Measurements from ENCODE around the gene ARHGEF18. TPM values are rescaled to one million over a fixed set of nuclear protein-coding genes. Genes with fewer than 3 reads are reported as not detected.

Gene ARHGEF18
- total and polyA plus RNA-seq, 2 experiments from 2014 or later: 12.8 to 47.6 TPM

GRCh38 chr19:7373862-7374261 lies 25.1 kb downstream of the ARHGEF18 start:
- Histone ChIP-seq H3K36me3 (ENCODE audit: insufficient read depth) (no peaks in the 10 kb centered on the region), H3K27ac (ENCODE audit: low read depth) (no peak overlapping the region), H3K4me1 (ENCODE audit: insufficient read depth) (no peaks in the 10 kb centered on the region), H2AFZ (no peak overlapping the region), H3K4me3 (no peak overlapping the region), H3K27me3 (ENCODE audit: insufficient read depth) (no peaks in the 10 kb centered on the region), H3F3A (replicated peaks; ENCODE audit: low read depth) (no peaks in the 10 kb centered on the region), H3K9me2 (ENCODE audit: insufficient read depth) (no peaks in the 10 kb centered on the region), H4K20me1 (replicated peaks; ENCODE audit: insufficient read depth) (no peaks in the 10 kb centered on the region), H3K4me2 (no peak overlapping the region), H3K79me2 (replicated peaks; ENCODE audit: insufficient read depth) (no peaks in the 10 kb centered on the region)
- Mint-ChIP-seq H3K27me3 (ENCODE audit: insufficient read depth, low read depth, poor library complexity) (peaks cover 10% of the 10 kb centered on the region), H3K4me1 (peaks cover 8% of the 10 kb centered on the region; the same call in 2 of the 3 replicates), H3K9me3 (no peaks in the 10 kb centered on the region; the same call in 2 of the 3 replicates), H3K4me3 (no peak overlapping the region), H3K36me3 (ENCODE audit: low read depth) (no peaks in the 10 kb centered on the region; the same call in 2 of the 3 replicates), H3K27ac (no peak overlapping the region)
- ATAC-seq (no peak), DNase-seq (ENCODE audit: low spot score) (no peak)
- TF ChIP-seq ZNF331 (CRISPR knock-in tag; IDR thresholded peaks at IDR 0.05; ENCODE audit: low read depth) (no peak), CREB1 (CRISPR knock-in tag; IDR thresholded peaks at IDR 0.05; ENCODE audit: low read depth) (no peak), STAT1 (IDR thresholded peaks at IDR 0.05; ENCODE audit: unreplicated experiment) (no peak), ETS1 (IDR thresholded peaks at IDR 0.05) (no peak), EZH2phosphoT487 (IDR thresholded peaks at IDR 0.05; ENCODE audit: unreplicated experiment) (no peak), NANOG (IDR thresholded peaks at IDR 0.05; ENCODE audit: borderline replicate concordance) (no peak), JUNB (IDR thresholded peaks at IDR 0.05; ENCODE audit: unreplicated experiment) (no peak), ZNF114 (CRISPR knock-in tag; IDR thresholded peaks at IDR 0.05) (no peak), EZH2 (IDR thresholded peaks at IDR 0.05; ENCODE audit: low read depth, unreplicated experiment) (no peak), POLR2AphosphoS5 (IDR thresholded peaks at IDR 0.05; ENCODE audit: low read depth) (no peak)
- TF ChIP-seq, protein P1, sequence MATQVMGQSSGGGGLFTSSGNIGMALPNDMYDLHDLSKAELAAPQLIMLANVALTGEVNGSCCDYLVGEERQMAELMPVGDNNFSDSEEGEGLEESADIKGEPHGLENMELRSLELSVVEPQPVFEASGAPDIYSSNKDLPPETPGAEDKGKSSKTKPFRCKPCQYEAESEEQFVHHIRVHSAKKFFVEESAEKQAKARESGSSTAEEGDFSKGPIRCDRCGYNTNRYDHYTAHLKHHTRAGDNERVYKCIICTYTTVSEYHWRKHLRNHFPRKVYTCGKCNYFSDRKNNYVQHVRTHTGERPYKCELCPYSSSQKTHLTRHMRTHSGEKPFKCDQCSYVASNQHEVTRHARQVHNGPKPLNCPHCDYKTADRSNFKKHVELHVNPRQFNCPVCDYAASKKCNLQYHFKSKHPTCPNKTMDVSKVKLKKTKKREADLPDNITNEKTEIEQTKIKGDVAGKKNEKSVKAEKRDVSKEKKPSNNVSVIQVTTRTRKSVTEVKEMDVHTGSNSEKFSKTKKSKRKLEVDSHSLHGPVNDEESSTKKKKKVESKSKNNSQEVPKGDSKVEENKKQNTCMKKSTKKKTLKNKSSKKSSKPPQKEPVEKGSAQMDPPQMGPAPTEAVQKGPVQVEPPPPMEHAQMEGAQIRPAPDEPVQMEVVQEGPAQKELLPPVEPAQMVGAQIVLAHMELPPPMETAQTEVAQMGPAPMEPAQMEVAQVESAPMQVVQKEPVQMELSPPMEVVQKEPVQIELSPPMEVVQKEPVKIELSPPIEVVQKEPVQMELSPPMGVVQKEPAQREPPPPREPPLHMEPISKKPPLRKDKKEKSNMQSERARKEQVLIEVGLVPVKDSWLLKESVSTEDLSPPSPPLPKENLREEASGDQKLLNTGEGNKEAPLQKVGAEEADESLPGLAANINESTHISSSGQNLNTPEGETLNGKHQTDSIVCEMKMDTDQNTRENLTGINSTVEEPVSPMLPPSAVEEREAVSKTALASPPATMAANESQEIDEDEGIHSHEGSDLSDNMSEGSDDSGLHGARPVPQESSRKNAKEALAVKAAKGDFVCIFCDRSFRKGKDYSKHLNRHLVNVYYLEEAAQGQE (IDR thresholded peaks at IDR 0.05; ENCODE audit: unreplicated experiment): no peak
- TF ChIP-seq, protein P2, sequence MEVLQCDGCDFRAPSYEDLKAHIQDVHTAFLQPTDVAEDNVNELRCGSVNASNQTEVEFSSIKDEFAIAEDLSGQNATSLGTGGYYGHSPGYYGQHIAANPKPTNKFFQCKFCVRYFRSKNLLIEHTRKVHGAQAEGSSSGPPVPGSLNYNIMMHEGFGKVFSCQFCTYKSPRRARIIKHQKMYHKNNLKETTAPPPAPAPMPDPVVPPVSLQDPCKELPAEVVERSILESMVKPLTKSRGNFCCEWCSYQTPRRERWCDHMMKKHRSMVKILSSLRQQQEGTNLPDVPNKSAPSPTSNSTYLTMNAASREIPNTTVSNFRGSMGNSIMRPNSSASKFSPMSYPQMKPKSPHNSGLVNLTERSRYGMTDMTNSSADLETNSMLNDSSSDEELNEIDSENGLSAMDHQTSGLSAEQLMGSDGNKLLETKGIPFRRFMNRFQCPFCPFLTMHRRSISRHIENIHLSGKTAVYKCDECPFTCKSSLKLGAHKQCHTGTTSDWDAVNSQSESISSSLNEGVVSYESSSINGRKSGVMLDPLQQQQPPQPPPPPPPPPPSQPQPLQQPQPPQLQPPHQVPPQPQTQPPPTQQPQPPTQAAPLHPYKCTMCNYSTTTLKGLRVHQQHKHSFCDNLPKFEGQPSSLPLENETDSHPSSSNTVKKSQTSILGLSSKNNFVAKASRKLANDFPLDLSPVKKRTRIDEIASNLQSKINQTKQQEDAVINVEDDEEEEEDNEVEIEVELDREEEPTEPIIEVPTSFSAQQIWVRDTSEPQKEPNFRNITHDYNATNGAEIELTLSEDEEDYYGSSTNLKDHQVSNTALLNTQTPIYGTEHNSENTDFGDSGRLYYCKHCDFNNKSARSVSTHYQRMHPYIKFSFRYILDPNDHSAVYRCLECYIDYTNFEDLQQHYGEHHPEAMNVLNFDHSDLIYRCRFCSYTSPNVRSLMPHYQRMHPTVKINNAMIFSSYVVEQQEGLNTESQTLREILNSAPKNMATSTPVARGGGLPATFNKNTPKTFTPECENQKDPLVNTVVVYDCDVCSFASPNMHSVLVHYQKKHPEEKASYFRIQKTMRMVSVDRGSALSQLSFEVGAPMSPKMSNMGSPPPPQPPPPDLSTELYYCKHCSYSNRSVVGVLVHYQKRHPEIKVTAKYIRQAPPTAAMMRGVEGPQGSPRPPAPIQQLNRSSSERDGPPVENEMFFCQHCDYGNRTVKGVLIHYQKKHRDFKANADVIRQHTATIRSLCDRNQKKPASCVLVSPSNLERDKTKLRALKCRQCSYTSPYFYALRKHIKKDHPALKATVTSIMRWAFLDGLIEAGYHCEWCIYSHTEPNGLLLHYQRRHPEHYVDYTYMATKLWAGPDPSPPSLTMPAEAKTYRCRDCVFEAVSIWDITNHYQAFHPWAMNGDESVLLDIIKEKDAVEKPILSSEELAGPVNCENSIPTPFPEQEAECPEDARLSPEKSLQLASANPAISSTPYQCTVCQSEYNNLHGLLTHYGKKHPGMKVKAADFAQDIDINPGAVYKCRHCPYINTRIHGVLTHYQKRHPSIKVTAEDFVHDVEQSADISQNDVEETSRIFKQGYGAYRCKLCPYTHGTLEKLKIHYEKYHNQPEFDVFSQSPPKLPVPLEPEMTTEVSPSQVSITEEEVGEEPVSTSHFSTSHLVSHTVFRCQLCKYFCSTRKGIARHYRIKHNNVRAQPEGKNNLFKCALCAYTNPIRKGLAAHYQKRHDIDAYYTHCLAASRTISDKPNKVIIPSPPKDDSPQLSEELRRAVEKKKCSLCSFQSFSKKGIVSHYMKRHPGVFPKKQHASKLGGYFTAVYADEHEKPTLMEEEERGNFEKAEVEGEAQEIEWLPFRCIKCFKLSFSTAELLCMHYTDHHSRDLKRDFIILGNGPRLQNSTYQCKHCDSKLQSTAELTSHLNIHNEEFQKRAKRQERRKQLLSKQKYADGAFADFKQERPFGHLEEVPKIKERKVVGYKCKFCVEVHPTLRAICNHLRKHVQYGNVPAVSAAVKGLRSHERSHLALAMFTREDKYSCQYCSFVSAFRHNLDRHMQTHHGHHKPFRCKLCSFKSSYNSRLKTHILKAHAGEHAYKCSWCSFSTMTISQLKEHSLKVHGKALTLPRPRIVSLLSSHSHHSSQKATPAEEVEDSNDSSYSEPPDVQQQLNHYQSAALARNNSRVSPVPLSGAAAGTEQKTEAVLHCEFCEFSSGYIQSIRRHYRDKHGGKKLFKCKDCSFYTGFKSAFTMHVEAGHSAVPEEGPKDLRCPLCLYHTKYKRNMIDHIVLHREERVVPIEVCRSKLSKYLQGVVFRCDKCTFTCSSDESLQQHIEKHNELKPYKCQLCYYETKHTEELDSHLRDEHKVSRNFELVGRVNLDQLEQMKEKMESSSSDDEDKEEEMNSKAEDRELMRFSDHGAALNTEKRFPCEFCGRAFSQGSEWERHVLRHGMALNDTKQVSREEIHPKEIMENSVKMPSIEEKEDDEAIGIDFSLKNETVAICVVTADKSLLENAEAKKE (CRISPR knock-in tag; IDR thresholded peaks at IDR 0.05): no peak
- TF ChIP-seq, protein P3, sequence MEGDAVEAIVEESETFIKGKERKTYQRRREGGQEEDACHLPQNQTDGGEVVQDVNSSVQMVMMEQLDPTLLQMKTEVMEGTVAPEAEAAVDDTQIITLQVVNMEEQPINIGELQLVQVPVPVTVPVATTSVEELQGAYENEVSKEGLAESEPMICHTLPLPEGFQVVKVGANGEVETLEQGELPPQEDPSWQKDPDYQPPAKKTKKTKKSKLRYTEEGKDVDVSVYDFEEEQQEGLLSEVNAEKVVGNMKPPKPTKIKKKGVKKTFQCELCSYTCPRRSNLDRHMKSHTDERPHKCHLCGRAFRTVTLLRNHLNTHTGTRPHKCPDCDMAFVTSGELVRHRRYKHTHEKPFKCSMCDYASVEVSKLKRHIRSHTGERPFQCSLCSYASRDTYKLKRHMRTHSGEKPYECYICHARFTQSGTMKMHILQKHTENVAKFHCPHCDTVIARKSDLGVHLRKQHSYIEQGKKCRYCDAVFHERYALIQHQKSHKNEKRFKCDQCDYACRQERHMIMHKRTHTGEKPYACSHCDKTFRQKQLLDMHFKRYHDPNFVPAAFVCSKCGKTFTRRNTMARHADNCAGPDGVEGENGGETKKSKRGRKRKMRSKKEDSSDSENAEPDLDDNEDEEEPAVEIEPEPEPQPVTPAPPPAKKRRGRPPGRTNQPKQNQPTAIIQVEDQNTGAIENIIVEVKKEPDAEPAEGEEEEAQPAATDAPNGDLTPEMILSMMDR (conservative IDR thresholded peaks at IDR 0.05; ENCODE audit: low read depth in 2 of 2): no peak
